Common myeloid progenitor, CD34-positive (primary cell): ENCODE data around the gene SYNDIG1L.
"Not testable (repeated sequence)": the region's sequence is repeated elsewhere in the genome, so short reads cannot be mapped to it uniquely, and the experiment has no call there.

ENCODE experiments used
- CTCF ChIA-PET: fragments of 350-600 bp; sonication (Branson Sonifier 250); formaldehyde crosslinking; loops from one replicate; lab custom pipeline; 2021; ENCODE audit warnings: antibody characterized with exemption; lab: Charles Lee
- POLR2A ChIA-PET: fragments of 350-600 bp; sonication (Branson Sonifier 250); formaldehyde crosslinking; loops from one replicate; lab custom pipeline; 2021; ENCODE audit warnings: antibody characterized with exemption; lab: Charles Lee
- DNase-seq, 3 donors: peaks; one replicate each; pipeline versions ENCODE4 v3.0.0 to v3.0.0-alpha.2; 2013
- H3K27ac ChIP-seq, 2 experiments: 1 replicate in 1 of 2; 2 replicates in 1 of 2; pipeline ENCODE4 v1.7.0; 2013; ENCODE audit warnings: inconsistent platforms in 2 of 2, low read length in 2 of 2, mild to moderate bottlenecking in 2 of 2, low read depth in 1 of 2, moderate library complexity in 1 of 2; ENCODE audit not compliant: severe bottlenecking in 2 of 2, insufficient read depth in 1 of 2, poor library complexity in 1 of 2
- H3K27me3 ChIP-seq, 5 experiments: replicated peaks in 2 of 5; 1 replicate in 3 of 5; 2 replicates in 2 of 5; pipeline versions ENCODE4 v1.6.1 to v1.7.0; 2013; ENCODE audit warnings: low read length in 4 of 5, mild to moderate bottlenecking in 2 of 5, moderate library complexity in 2 of 5, inconsistent platforms in 1 of 5; ENCODE audit not compliant: insufficient read depth in 5 of 5, control insufficient read depth in 4 of 5
- H3K36me3 ChIP-seq, 4 experiments: 1 replicate in 2 of 4; 2 replicates in 2 of 4; pipeline versions ENCODE4 v1.6.1 to v1.7.0; 2013; ENCODE audit warnings: low read length in 3 of 4, control low read depth in 1 of 4, mild to moderate bottlenecking in 1 of 4; ENCODE audit not compliant: control insufficient read depth in 4 of 4, insufficient read depth in 4 of 4
- H3K4me1 ChIP-seq, 4 experiments: 1 replicate in 3 of 4; 2 replicates in 1 of 4; pipeline versions ENCODE4 v1.6.1 to v1.7.1; 2013; ENCODE audit warnings: low read length in 3 of 4, mild to moderate bottlenecking in 3 of 4, control low read depth in 1 of 4, inconsistent platforms in 1 of 4, moderate library complexity in 1 of 4; ENCODE audit not compliant: control insufficient read depth in 4 of 4, insufficient read depth in 4 of 4; ENCODE audit errors: control extremely low read depth in 1 of 4
- H3K4me3 ChIP-seq, 7 experiments: 1 replicate in 4 of 7; 2 replicates in 3 of 7; pipeline versions ENCODE4 v1.5.1 to v1.7.0; 2013; ENCODE audit warnings: mild to moderate bottlenecking in 7 of 7, low read length in 6 of 7, moderate library complexity in 6 of 7, inconsistent platforms in 2 of 7, low read depth in 2 of 7, control low read depth in 1 of 7; ENCODE audit not compliant: insufficient read depth in 4 of 7, control insufficient read depth in 1 of 7; ENCODE audit errors: extremely low read depth in 1 of 7
- H3K9me3 ChIP-seq, 5 experiments: 1 replicate in 4 of 5; 2 replicates in 1 of 5; pipeline versions ENCODE4 v1.6.1 to v1.7.1; 2013; ENCODE audit warnings: low read length in 4 of 5, mild to moderate bottlenecking in 2 of 5, inconsistent platforms in 1 of 5, low read depth in 1 of 5, moderate library complexity in 1 of 5; ENCODE audit not compliant: control insufficient read depth in 4 of 5, insufficient read depth in 2 of 5; ENCODE audit errors: control extremely low read depth in 1 of 5
- WGBS: methylation state at CpG from one replicate; pipeline ENCODE4 v1.1.5; 2013; ENCODE audit not compliant: insufficient coverage; 5-methylcytosine and 5-hydroxymethylcytosine counted together

The SYNDIG1L gene

GRCh38 chr14:74456684-74457564 lies 30.9 kb upstream of the SYNDIG1L start:
- POLR2A ChIA-PET, result no interaction called here
- CTCF ChIA-PET, result interaction anchor here (1.7 kb wide), 1 partner anchor 22 kb away, joined by 10 read pairs; no protein-coding TSS in a partner anchor
- no peaks in the 10 kb centered on the region for H3K27me3 ChIP-seq
- H3K9me3 ChIP-seq, result no peaks in the 10 kb centered on the region
- over 99% methylated on average over 15 of the region's 17 CpGs for WGBS
- no peaks in the 10 kb centered on the region for H3K36me3 ChIP-seq
- no peak for DNase-seq
- peaks cover 0 to 19% (median 10%) of the 10 kb centered on the region in 4 experiments for H3K4me1 ChIP-seq
- H3K27ac ChIP-seq, result no peak overlapping the region
- no peak overlapping the region for H3K4me3 ChIP-seq

GRCh38 chr14:74454397-74454796 lies 28.4 kb upstream of the SYNDIG1L start:
- H3K9me3 ChIP-seq, H3K4me1 ChIP-seq, DNase-seq, H3K36me3 ChIP-seq, POLR2A ChIA-PET, H3K4me3 ChIP-seq, H3K27ac ChIP-seq, H3K27me3 ChIP-seq: not testable (repeated sequence)
- 100% methylated on average over 2 of the region's 5 CpGs for WGBS
- CTCF ChIA-PET, result interaction anchor here (1.1 kb wide), 1 partner anchor 17 kb away, joined by 3 read pairs; no protein-coding TSS in a partner anchor

GRCh38 chr14:74444866-74445265 lies 18.9 kb upstream of the SYNDIG1L start:
- H3K4me3 ChIP-seq, result no peak overlapping the region
- 50% methylated on average over 2 of the region's 3 CpGs for WGBS
- no peaks in the 10 kb centered on the region for H3K4me1 ChIP-seq
- H3K9me3 ChIP-seq, result no peaks in the 10 kb centered on the region
- POLR2A ChIA-PET, result no interaction called here
- DNase-seq, result no peak
- H3K36me3 ChIP-seq, result no peaks in the 10 kb centered on the region
- H3K27me3 ChIP-seq, result no peaks in the 10 kb centered on the region
- H3K27ac ChIP-seq, result no peak overlapping the region
- CTCF ChIA-PET, result no interaction called here

GRCh38 chr14:74442757-74443156 lies 16.7 kb upstream of the SYNDIG1L start:
- H3K4me1 ChIP-seq, result peaks cover 0 to 1% (median 0%) of the 10 kb centered on the region in 4 experiments
- no peaks in the 10 kb centered on the region for H3K36me3 ChIP-seq
- DNase-seq, result no peak
- CTCF ChIA-PET, result interaction anchor here (1.0 kb wide), 1 partner anchor 17 kb away, joined by 3 read pairs; the partner anchor contains the start of gene SYNDIG1L
- H3K27ac ChIP-seq, result no peak overlapping the region
- no peaks in the 10 kb centered on the region for H3K9me3 ChIP-seq
- peaks cover 0 to 2% (median 0%) of the 10 kb centered on the region in 5 experiments for H3K27me3 ChIP-seq
- no peak overlapping the region for H3K4me3 ChIP-seq
- POLR2A ChIA-PET, result no interaction called here

GRCh38 chr14:74441113-74441512 lies 15.1 kb upstream of the SYNDIG1L start:
- no peak overlapping the region for H3K4me3 ChIP-seq
- peaks cover 0 to 2% (median 0%) of the 10 kb centered on the region in 5 experiments for H3K27me3 ChIP-seq
- H3K9me3 ChIP-seq, result no peaks in the 10 kb centered on the region
- ChIA-PET CTCF (no interaction called here), POLR2A (no interaction called here)
- no peaks in the 10 kb centered on the region for H3K36me3 ChIP-seq
- WGBS, result 100% methylated on average over 1 of the region's 3 CpGs
- no peak for DNase-seq
- no peak overlapping the region for H3K27ac ChIP-seq
- peaks cover 0 to 6% (median 1%) of the 10 kb centered on the region in 4 experiments for H3K4me1 ChIP-seq

- Histone ChIP-seq H3K9me3 (no peaks in the 10 kb centered on the region), H3K4me1 (peaks cover 0 to 6% (median 1%) of the 10 kb centered on the region in 4 experiments), H3K27ac (no peak overlapping the region), H3K36me3 (no peaks in the 10 kb centered on the region), H3K27me3 (peaks cover 0 to 5% (median 0%) of the 10 kb centered on the region in 5 experiments), H3K4me3 (no peak overlapping the region)
- DNase-seq, result no peak
- ChIA-PET CTCF (no interaction called here), POLR2A (no interaction called here)
- 73% methylated on average over 2 of the region's 3 CpGs for WGBS
These were observed 12.4 kb upstream of the SYNDIG1L start for GRCh38 chr14:74438351-74438915.
